D721Med (cell line): Measurements from ENCODE around the gene GRIA4.

Source experiments
- DNase-seq: peaks from one replicate; pipeline ENCODE4 v3.0.0; 2011; ENCODE audit warnings: low spot score; ENCODE audit not compliant: insufficient read length
- FAIRE-seq: peaks from 2 replicates; lab custom pipeline; 2011; peaks lifted over from hg19 to GRCh38; lab: Jason Lieb, UNC
- TF ChIP-seq, protein P1 (sequence below): IDR thresholded peaks from 2 replicates; pipeline ENCODE4 v1.5.1; 2012; ENCODE audit warnings: mild to moderate bottlenecking, control low read depth; ENCODE audit not compliant: insufficient read depth; ENCODE audit errors: missing control alignments

GRIA4 gene

DNA sequence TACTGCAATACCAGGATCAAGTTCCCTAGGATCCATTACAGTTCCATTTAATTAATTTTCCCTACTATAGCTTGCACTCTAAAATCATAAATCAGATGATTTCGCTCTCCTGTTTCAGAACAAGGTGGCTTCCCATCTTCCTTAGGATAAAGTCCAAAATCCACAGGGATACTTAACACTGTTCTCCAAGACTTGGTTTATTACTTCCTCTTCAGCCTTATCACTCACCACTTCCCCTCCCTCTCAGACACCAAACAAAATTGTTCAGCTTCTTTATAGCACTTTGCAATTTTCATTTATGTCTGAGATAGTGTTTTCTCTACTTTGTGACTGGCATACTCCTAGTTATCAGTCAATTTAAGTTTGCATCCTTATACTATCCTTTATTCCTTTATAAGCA lies 124.6 kb downstream of the GRIA4 start:
- FAIRE-seq (no peak), DNase-seq (no peak)
- TF ChIP-seq, protein P1, sequence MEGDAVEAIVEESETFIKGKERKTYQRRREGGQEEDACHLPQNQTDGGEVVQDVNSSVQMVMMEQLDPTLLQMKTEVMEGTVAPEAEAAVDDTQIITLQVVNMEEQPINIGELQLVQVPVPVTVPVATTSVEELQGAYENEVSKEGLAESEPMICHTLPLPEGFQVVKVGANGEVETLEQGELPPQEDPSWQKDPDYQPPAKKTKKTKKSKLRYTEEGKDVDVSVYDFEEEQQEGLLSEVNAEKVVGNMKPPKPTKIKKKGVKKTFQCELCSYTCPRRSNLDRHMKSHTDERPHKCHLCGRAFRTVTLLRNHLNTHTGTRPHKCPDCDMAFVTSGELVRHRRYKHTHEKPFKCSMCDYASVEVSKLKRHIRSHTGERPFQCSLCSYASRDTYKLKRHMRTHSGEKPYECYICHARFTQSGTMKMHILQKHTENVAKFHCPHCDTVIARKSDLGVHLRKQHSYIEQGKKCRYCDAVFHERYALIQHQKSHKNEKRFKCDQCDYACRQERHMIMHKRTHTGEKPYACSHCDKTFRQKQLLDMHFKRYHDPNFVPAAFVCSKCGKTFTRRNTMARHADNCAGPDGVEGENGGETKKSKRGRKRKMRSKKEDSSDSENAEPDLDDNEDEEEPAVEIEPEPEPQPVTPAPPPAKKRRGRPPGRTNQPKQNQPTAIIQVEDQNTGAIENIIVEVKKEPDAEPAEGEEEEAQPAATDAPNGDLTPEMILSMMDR: no peak

DNA sequence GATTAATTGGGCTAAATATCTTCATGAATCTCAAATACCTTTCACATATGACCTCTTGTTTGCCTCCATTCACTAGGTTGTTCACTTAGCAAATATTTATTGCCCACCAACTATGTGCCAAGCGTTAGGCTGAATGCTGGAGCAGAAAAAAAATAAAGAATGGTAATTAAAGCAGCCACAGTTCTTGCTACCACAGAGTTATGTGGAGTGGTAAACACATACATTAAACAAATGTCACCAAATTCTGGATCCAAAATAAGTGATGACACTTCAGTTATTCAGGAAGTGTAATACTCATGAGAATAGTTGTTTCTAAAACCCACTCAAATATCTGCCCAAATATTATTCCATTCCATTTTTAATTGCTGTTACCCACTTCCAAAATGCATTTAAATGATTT lies 128.4 kb downstream of the GRIA4 start:
- DNase-seq (no peak), FAIRE-seq (no peak)
- TF ChIP-seq, protein P1: no peak

DNA sequence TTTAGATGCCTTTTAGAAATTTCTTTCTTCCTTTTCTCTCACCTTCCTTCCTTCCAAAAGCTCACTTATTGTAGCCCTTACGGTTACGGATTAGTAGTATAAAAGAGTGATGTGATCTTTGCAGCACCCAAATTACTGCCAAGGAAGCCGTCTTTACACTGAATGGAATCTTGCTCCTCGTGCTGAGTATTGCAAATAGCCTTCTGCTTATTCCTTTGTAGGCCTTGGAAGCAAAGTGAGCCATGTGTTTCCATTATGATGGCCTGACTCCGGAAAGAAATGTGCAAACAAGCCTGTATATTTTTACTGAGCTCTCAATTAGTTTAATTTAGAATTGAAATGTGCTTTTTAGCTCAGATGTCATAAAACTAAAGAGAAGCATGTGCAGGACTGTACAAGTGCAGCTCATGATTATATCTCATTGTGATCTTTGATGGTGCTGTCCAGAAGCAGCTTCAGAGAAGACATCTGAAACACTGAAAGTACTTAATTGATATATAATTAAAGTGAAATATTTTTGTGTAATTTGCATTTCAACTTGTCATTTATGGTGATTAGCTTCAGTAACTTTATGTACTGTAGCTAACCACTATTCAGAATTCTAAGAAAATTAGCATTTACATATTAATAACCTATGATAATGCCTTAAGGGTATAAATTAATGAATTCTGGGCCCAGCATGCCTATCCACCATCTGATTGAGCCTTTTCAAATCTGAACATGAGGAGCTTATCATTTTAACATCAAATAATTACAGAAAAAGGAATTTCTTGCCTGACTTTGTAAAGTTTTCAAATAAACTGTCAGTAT lies 129.3 kb downstream of the GRIA4 start:
- TF ChIP-seq, protein P1: no peak
- FAIRE-seq (no peak), DNase-seq (no peak)

DNA sequence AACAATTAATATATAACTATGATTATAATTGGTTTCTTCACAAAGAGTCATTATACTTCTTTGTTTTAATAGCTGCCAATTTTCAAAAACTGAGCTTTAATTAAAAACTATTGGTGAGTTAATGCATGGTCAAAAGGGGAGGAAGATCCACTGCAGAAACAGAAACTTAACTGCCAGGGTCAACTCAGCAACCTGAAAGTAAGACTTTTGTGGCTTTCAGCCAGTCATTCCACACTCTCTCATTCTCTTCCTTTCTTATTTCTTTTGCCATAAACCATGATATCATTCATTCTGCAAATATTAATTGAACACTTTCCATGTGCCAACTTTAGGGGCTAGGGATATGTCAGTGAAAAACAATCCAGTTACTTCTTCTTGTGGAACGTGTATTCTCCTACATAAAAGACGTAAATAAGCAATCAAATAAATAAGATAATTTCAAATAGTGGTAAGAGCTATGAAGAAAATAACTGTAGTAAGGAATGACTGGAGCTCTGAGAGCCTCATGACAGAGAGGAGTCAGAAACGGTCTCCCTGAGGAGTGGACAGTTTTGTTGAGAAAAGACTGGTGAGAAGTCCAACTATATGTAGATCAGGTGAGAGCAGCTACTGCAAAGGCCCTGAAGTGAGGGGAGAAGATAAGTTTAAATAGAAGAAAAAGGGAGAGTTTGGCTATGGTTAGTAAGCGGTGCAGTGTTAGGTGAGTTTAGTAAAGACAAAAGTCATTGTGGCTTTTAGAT lies 130.5 kb downstream of the GRIA4 start:
- FAIRE-seq (no peak), DNase-seq (no peak)
- TF ChIP-seq, protein P1: no peak

DNA sequence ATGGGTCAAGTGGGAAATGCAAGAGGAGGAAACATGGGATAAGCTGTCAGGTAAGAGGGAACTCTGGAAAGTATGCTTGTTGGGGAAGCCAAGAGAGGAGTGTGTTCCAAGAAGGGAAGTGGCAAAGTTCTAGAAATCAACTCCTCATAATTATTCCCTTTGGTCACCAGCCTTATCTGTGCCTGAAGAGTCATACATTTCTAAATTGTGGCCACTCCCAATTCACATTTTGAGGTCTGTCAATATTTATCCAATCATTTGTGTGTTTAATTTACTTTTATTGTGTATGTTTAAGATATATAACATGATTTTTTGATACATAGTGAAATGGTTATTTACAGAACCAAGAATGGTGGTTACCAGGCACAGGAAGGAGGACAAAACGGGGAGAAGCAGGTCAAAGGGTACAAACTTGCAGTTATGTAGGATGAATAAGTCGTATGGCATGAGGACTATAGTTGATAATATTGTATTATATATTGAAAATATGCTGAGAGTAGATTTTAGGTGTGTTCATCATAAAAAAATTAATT lies 131.7 kb downstream of the GRIA4 start:
- no peak for FAIRE-seq
- DNase-seq: no peak
- TF ChIP-seq, protein P1: no peak

DNA sequence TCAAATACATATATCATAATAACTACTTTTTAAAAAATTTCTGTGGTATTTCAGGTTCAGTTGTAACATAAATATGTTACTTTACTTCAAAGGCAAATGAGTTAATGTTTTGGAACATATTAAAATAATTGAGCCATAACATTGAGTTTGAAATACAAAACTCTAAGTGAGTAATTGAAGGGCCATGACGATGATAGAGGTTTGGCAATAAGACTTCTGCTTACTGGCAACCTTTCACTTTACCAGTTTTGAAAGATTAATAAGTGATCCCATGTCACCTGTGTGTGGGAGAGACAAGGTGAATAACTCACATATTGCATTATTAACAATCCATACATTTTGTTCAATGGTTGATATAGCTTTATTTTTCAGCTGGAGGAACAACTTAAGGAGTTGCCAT lies 144.4 kb downstream of the GRIA4 start:
- FAIRE-seq: no peak
- DNase-seq: no peak
- TF ChIP-seq, protein P1: no peak

DNA sequence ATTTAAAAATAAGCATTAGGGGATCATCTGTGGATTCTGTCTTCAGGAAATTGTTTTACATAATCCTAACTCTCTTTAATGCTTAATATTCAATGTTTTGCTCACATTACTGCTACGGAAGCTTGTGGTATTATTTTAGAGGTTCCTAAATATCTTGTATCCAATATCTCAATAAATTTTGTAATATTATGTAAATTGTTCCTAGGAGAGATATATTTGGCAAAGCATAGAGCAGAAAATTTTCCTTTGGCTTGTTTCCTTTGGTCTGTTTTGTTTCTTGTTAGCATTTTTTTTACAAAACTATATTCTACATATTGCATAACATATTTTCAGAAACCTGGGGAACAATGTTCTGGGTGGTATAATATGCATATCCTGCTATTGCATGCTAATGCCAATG lies 144.8 kb downstream of the GRIA4 start:
- FAIRE-seq (no peak), DNase-seq (no peak)
- TF ChIP-seq, protein P1: no peak
